ENCODE data around the gene C1orf105. TPM values are rescaled to one million over a fixed set of nuclear protein-coding genes. Genes with fewer than 3 reads are reported as not detected.

Gene C1orf105
- total and polyA plus RNA-seq, 2 experiments from 2014 or later: 0.23 to 2.2 TPM

- H3K4me2 ChIP-seq: peak overlapping the region; percentile 86
- 90% methylated on average over 6 of the region's 6 CpGs for WGBS (ENCODE audit: low lambda C conversion rate, missing lambda C conversion rate)
Measured at GRCh38 chr1:172442404-172442803, 21.9 kb downstream of the C1orf105 start.

DNA sequence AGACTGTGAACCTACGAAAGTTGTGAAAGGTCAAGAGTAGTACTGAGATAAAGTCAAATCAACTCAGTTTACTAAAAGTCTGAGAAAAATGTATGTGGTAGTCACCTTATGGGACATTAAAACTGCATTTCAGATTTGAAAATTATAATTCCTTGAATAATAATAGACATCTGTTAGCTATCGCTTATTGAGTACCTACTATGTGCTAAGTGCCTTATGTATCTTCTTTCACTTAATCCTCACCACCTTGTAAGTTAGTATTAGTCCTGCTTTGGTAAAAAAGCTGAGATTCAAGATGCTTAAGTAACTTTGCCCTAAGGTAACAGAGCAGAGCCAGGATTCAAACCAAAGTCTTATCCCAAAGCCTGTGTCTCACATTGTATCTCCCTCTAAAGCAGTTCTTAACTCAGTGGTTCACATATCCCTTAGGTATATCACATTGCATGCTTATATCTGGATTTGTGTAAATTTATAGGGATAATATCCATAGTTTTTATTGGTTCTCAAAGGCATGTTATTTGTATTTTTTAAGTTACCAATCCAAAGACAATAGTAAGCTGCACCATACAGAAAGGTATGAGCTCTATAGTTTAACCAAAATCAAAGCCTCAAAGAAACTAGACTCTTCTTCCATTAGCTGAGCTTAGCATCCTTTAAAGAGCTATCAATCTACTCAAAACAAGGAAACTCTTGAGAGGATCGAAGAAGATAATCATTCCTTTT lies 22.5 kb downstream of the C1orf105 start:
- no peaks in the 10 kb centered on the region for H3K9me3 ChIP-seq (ENCODE audit: low read depth)
- H3K27me3 ChIP-seq: no peaks in the 10 kb centered on the region
- H3K4me2 ChIP-seq: peak overlapping the region; percentile 86
- peaks cover 48% of the 10 kb centered on the region for H3K79me2 ChIP-seq
- H3K27ac ChIP-seq: no peak overlapping the region
- TF ChIP-seq EZH2 (IDR thresholded peaks at IDR 0.05; ENCODE audit: borderline replicate concordance) (no peak), EZH2phosphoT487 (IDR thresholded peaks at IDR 0.05; ENCODE audit: low read depth, severe bottlenecking, unreplicated experiment) (no peak)
- TF ChIP-seq, protein P1, sequence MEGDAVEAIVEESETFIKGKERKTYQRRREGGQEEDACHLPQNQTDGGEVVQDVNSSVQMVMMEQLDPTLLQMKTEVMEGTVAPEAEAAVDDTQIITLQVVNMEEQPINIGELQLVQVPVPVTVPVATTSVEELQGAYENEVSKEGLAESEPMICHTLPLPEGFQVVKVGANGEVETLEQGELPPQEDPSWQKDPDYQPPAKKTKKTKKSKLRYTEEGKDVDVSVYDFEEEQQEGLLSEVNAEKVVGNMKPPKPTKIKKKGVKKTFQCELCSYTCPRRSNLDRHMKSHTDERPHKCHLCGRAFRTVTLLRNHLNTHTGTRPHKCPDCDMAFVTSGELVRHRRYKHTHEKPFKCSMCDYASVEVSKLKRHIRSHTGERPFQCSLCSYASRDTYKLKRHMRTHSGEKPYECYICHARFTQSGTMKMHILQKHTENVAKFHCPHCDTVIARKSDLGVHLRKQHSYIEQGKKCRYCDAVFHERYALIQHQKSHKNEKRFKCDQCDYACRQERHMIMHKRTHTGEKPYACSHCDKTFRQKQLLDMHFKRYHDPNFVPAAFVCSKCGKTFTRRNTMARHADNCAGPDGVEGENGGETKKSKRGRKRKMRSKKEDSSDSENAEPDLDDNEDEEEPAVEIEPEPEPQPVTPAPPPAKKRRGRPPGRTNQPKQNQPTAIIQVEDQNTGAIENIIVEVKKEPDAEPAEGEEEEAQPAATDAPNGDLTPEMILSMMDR (IDR thresholded peaks at IDR 0.05; ENCODE audit: poor library complexity): no peak
- WGBS (ENCODE audit: low lambda C conversion rate, missing lambda C conversion rate): 81% methylated on average over 3 of the region's 3 CpGs
- H3K4me3 ChIP-seq: peak overlapping the region; percentile 92
- no peak for DNase-seq (ENCODE audit: low spot score)
- H3K9me2 ChIP-seq (replicated peaks; ENCODE audit: insufficient read depth): no peaks in the 10 kb centered on the region
- no peaks in the 10 kb centered on the region for H3K36me3 ChIP-seq (replicated peaks; ENCODE audit: insufficient read depth, low read depth)
- peak overlapping the region; percentile 95 for H2AFZ ChIP-seq
- no peaks in the 10 kb centered on the region for H4K20me1 ChIP-seq (ENCODE audit: insufficient read depth, poor library complexity, severe bottlenecking)
- peaks cover 7% of the 10 kb centered on the region for H3K4me1 ChIP-seq (ENCODE audit: insufficient read depth)

More at GRCh38 chr1:172442404-172442803, 21.9 kb downstream of the C1orf105 start:
- H3K4me1 ChIP-seq (ENCODE audit: insufficient read depth): peaks cover 7% of the 10 kb centered on the region
- H4K20me1 ChIP-seq (ENCODE audit: insufficient read depth, poor library complexity, severe bottlenecking): no peaks in the 10 kb centered on the region
- DNase-seq (ENCODE audit: low spot score): no peak
- H3K9me3 ChIP-seq (ENCODE audit: low read depth): no peaks in the 10 kb centered on the region
- no peaks in the 10 kb centered on the region for H3K9me2 ChIP-seq (replicated peaks; ENCODE audit: insufficient read depth)
- H3K79me2 ChIP-seq: peaks cover 51% of the 10 kb centered on the region
- H3K36me3 ChIP-seq (replicated peaks; ENCODE audit: insufficient read depth, low read depth): no peaks in the 10 kb centered on the region
- H2AFZ ChIP-seq: no peak overlapping the region
- H3K4me3 ChIP-seq: no peak overlapping the region
- H3K27me3 ChIP-seq: no peaks in the 10 kb centered on the region
- TF ChIP-seq, protein P1 (IDR thresholded peaks at IDR 0.05; ENCODE audit: poor library complexity): no peak
- TF ChIP-seq EZH2phosphoT487 (IDR thresholded peaks at IDR 0.05; ENCODE audit: low read depth, severe bottlenecking, unreplicated experiment): no peak
- TF ChIP-seq EZH2 (IDR thresholded peaks at IDR 0.05; ENCODE audit: borderline replicate concordance): no peak
- no peak overlapping the region for H3K27ac ChIP-seq

DNA sequence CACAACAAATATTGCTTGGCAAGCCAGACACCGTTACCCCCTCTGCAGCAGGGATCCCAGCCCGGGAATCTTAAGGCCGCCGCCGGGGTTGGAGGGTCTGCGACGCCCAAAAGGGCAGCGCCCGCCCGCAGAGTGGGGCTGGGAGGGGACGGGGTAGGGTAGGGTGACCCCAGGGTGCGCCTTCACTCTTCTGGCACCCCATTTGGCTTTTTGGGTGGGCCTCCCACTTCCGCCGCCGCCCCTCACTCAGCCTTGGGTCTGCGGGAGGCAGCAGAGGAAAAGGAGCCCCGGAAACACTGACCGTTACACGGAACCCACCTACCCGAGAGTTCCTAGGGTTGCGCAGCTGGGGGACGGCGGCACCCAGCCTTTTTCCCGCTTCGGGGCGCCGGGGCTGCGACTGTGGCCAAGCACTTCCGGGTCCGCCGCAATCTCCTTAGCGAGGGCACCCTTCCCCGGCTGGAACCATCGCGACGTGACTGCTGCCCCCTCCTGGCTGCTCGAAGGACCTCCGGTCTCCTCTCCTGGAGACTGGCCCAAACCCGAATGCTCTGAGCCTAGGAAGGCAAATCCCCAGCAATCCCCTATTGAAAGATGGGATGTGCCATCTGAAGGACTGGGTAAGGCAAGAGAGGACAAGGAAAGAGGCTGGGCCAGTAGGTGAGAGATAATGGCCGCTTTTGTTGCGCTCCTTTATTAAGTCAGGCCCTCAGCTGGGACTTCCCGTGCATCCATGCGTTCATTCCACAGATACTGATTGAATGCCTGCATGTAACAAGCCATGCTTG lies 23.4 kb downstream of the C1orf105 start, which contains the start of gene PIGC:
TSS of gene PIGC (minus strand) at position 404 of the 788 bp plus-strand sequence. CDS start 1,447 bp downstream, outside the sequence.
- peak; percentile 95 for DNase-seq (ENCODE audit: low spot score)
- Histone ChIP-seq H3K27me3 (no peaks in the 10 kb centered on the region), H3K79me2 (peaks cover 46% of the 10 kb centered on the region), H3K36me3 (replicated peaks; ENCODE audit: insufficient read depth, low read depth) (no peaks in the 10 kb centered on the region), H3K27ac (peak within 1 kb of the TSS; percentile 78), H3K4me1 (ENCODE audit: insufficient read depth) (peaks cover 14% of the 10 kb centered on the region), H3K9me2 (replicated peaks; ENCODE audit: insufficient read depth) (no peaks in the 10 kb centered on the region), H2AFZ (peak within 1 kb of the TSS; percentile 95), H3K4me3 (peak within 1 kb of the TSS; percentile 92), H4K20me1 (ENCODE audit: insufficient read depth, poor library complexity, severe bottlenecking) (no peaks in the 10 kb centered on the region), H3K9me3 (ENCODE audit: low read depth) (no peaks in the 10 kb centered on the region), H3K4me2 (peak within 1 kb of the TSS; percentile 86)
- 8% methylated on average over 40 of the region's 43 CpGs for WGBS (ENCODE audit: low lambda C conversion rate, missing lambda C conversion rate)
- TF ChIP-seq, protein P1 (IDR thresholded peaks at IDR 0.05; ENCODE audit: poor library complexity): peak; percentile 94
- no peak for TF ChIP-seq EZH2phosphoT487 (IDR thresholded peaks at IDR 0.05; ENCODE audit: low read depth, severe bottlenecking, unreplicated experiment)
